MM.1S (cell line): ENCODE measurements around the gene SGCD.

Experiments
- DNase-seq: peaks from one replicate; pipeline ENCODE4 v3.0.0-alpha.2; 2015
- H2AFZ ChIP-seq: fragments of 300-600 bp; sonication (generic); 2 replicates; pipeline ENCODE4 v1.6.0; 2016; ENCODE audit warnings: antibody characterized with exemption, low read length
- H3F3A ChIP-seq: fragments of 300-600 bp; sonication (generic); 2 replicates; pipeline ENCODE4 v1.6.1; 2016; ENCODE audit warnings: mild to moderate bottlenecking, antibody characterized with exemption, low read length, moderate library complexity, mixed read lengths; ENCODE audit not compliant: insufficient read depth
- H3K27ac ChIP-seq: fragments of 300-600 bp; sonication (generic); 2 replicates; pipeline ENCODE4 v1.5.1; 2016; ENCODE audit warnings: mild to moderate bottlenecking, low read length
- H3K27me3 ChIP-seq: fragments of 300-600 bp; sonication (generic); replicated peaks from 2 replicates; pipeline ENCODE4 v1.6.0; 2016; ENCODE audit warnings: low read length; ENCODE audit not compliant: insufficient read depth
- H3K36me3 ChIP-seq: fragments of 300-600 bp; sonication (generic); replicated peaks from 2 replicates; pipeline ENCODE4 v1.6.1; 2016; ENCODE audit warnings: mild to moderate bottlenecking, low read length, mixed read lengths; ENCODE audit not compliant: insufficient read depth
- H3K4me1 ChIP-seq: fragments of 300-600 bp; sonication (generic); 2 replicates; pipeline ENCODE4 v1.6.1; 2016; ENCODE audit warnings: low read length, mixed read lengths
- H3K4me2 ChIP-seq: fragments of 300-600 bp; sonication (generic); 2 replicates; pipeline ENCODE4 v1.6.0; 2016; ENCODE audit warnings: low read depth, low read length
- H3K4me3 ChIP-seq: fragments of 300-600 bp; sonication (generic); 2 replicates; pipeline ENCODE4 v1.5.1; 2016; ENCODE audit warnings: low read length, mixed read lengths
- H3K79me2 ChIP-seq: fragments of 300-600 bp; sonication (generic); 2 replicates; pipeline ENCODE4 v1.6.1; 2016; ENCODE audit warnings: mixed run types, low read length, mixed read lengths
- H3K9ac ChIP-seq: fragments of 300-600 bp; sonication (generic); 2 replicates; pipeline ENCODE4 v1.6.1; 2016; ENCODE audit warnings: low read length, mixed read lengths
- H3K9me2 ChIP-seq: fragments of 300-600 bp; sonication (generic); replicated peaks from 2 replicates; pipeline ENCODE4 v1.6.1; 2016; ENCODE audit warnings: mild to moderate bottlenecking, low read length, mixed read lengths; ENCODE audit not compliant: insufficient read depth
- H3K9me3 ChIP-seq: fragments of 300-600 bp; sonication (generic); replicated peaks from 2 replicates; pipeline ENCODE4 v1.6.1; 2016; ENCODE audit warnings: mild to moderate bottlenecking, low read length, mixed read lengths; ENCODE audit not compliant: insufficient read depth
- H4K20me1 ChIP-seq: fragments of 300-600 bp; sonication (generic); 2 replicates; pipeline ENCODE4 v1.6.1; 2016; ENCODE audit warnings: mild to moderate bottlenecking, low read length, moderate library complexity, mixed read lengths; ENCODE audit not compliant: insufficient read depth
- CTCF ChIP-seq: fragments of 300-600 bp; sonication (generic); IDR thresholded peaks from 2 replicates; pipeline ENCODE4 v1.5.1; 2016; ENCODE audit warnings: antibody characterized with exemption, low read length, mixed read lengths
- EZH2 ChIP-seq: fragments of 300-600 bp; sonication (generic); optimal IDR thresholded peaks from 2 replicates; pipeline ENCODE3; 2017; ENCODE audit warnings: low read depth, mild to moderate bottlenecking, antibody characterized with exemption, low read length, mixed read lengths
- EZH2phosphoT487 ChIP-seq: fragments of 300-600 bp; sonication (generic); IDR thresholded peaks from 2 replicates; pipeline ENCODE4 v1.6.1; 2018; ENCODE audit warnings: antibody characterized with exemption, low read length

SGCD gene

GRCh38 chr5:156531199-156531598, 204.2 kb downstream of the SGCD start:
- no peak for DNase-seq
- no peaks in the 10 kb centered on the region for H3K36me3 ChIP-seq
- H3K9me3 ChIP-seq: no peaks in the 10 kb centered on the region
- H3K4me3 ChIP-seq: no peak overlapping the region
- H3K79me2 ChIP-seq: no peaks in the 10 kb centered on the region
- no peak overlapping the region for H3K9ac ChIP-seq
- H3K4me1 ChIP-seq: peaks cover 10% of the 10 kb centered on the region
- H3K4me2 ChIP-seq: no peak overlapping the region
- no peaks in the 10 kb centered on the region for H4K20me1 ChIP-seq
- no peaks in the 10 kb centered on the region for H3K27me3 ChIP-seq
- no peak overlapping the region for H2AFZ ChIP-seq
- no peak overlapping the region for H3K27ac ChIP-seq
- TF ChIP-seq EZH2: no peak
- no peak for TF ChIP-seq CTCF
- no peak for TF ChIP-seq EZH2phosphoT487
- H3K9me2 ChIP-seq: no peaks in the 10 kb centered on the region
- peaks cover 2% of the 10 kb centered on the region; the same call in 1 of the 2 replicates for H3F3A ChIP-seq

GRCh38 chr5:156532921-156533320, 206.0 kb downstream of the SGCD start:
- peak; percentile 78 for DNase-seq
- H3K36me3 ChIP-seq: no peaks in the 10 kb centered on the region
- H3K79me2 ChIP-seq: no peaks in the 10 kb centered on the region
- no peak overlapping the region for H3K4me3 ChIP-seq
- peaks cover 2% of the 10 kb centered on the region; the same call in 1 of the 2 replicates for H3F3A ChIP-seq
- H3K9me3 ChIP-seq: no peaks in the 10 kb centered on the region
- H2AFZ ChIP-seq: peak overlapping the region; percentile 27; the same call in 1 of the 2 replicates
- TF ChIP-seq EZH2 (no peak), CTCF (no peak), EZH2phosphoT487 (no peak)
- peak overlapping the region; percentile 33 for H3K4me2 ChIP-seq
- H3K9ac ChIP-seq: no peak overlapping the region
- no peaks in the 10 kb centered on the region for H3K27me3 ChIP-seq
- no peaks in the 10 kb centered on the region for H3K9me2 ChIP-seq
- H3K27ac ChIP-seq: peak overlapping the region; percentile 54; the same call in 1 of the 2 replicates
- H3K4me1 ChIP-seq: peaks cover 10% of the 10 kb centered on the region
- H4K20me1 ChIP-seq: no peaks in the 10 kb centered on the region

- H3K4me1 ChIP-seq: peaks cover 10% of the 10 kb centered on the region
- no peak for DNase-seq
- H3K27me3 ChIP-seq: no peaks in the 10 kb centered on the region
- no peaks in the 10 kb centered on the region for H4K20me1 ChIP-seq
- H3K36me3 ChIP-seq: no peaks in the 10 kb centered on the region
- no peak overlapping the region for H3K9ac ChIP-seq
- H3K4me3 ChIP-seq: no peak overlapping the region
- H3F3A ChIP-seq: peaks cover 2% of the 10 kb centered on the region; the same call in 1 of the 2 replicates
- no peak overlapping the region for H3K27ac ChIP-seq
- no peak for TF ChIP-seq EZH2
- H2AFZ ChIP-seq: no peak overlapping the region
- H3K79me2 ChIP-seq: no peaks in the 10 kb centered on the region
- no peak overlapping the region for H3K4me2 ChIP-seq
- no peaks in the 10 kb centered on the region for H3K9me3 ChIP-seq
- H3K9me2 ChIP-seq: no peaks in the 10 kb centered on the region
These were observed 207.1 kb downstream of the SGCD start for GRCh38 chr5:156534085-156534484.

GRCh38 chr5:156534906-156535485, 208.0 kb downstream of the SGCD start:
- TF ChIP-seq CTCF (no peak), EZH2phosphoT487 (no peak), EZH2 (no peak)
- Histone ChIP-seq H3K9me3 (no peaks in the 10 kb centered on the region), H3K9ac (no peak overlapping the region), H3K79me2 (no peaks in the 10 kb centered on the region), H3K4me2 (no peak overlapping the region), H4K20me1 (no peaks in the 10 kb centered on the region), H3K36me3 (no peaks in the 10 kb centered on the region), H3K27ac (no peak overlapping the region), H3K27me3 (no peaks in the 10 kb centered on the region), H3K9me2 (no peaks in the 10 kb centered on the region), H3K4me1 (peaks cover 10% of the 10 kb centered on the region), H2AFZ (no peak overlapping the region), H3F3A (peaks cover 2% of the 10 kb centered on the region; the same call in 1 of the 2 replicates), H3K4me3 (no peak overlapping the region)
- no peak for DNase-seq
